ENCODE measurements around the gene TAS1R1. TPM values are rescaled to one million over a fixed set of nuclear protein-coding genes. Genes with fewer than 3 reads are reported as not detected.

TAS1R1 gene
- total and polyA plus RNA-seq, 2 experiments from 2014 or later = 0.19 TPM; not detected in 1

DNA sequence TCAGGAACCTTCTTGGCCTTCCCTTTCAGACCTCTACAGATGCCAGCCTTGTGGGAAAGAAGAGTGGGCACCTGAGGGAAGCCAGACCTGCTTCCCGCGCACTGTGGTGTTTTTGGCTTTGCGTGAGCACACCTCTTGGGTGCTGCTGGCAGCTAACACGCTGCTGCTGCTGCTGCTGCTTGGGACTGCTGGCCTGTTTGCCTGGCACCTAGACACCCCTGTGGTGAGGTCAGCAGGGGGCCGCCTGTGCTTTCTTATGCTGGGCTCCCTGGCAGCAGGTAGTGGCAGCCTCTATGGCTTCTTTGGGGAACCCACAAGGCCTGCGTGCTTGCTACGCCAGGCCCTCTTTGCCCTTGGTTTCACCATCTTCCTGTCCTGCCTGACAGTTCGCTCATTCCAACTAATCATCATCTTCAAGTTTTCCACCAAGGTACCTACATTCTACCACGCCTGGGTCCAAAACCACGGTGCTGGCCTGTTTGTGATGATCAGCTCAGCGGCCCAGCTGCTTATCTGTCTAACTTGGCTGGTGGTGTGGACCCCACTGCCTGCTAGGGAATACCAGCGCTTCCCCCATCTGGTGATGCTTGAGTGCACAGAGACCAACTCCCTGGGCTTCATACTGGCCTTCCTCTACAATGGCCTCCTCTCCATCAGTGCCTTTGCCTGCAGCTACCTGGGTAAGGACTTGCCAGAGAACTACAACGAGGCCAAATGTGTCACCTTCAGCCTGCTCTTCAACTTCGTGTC, 23.7 kb downstream of the TAS1R1 start:
- TF ChIP-seq EZH2 (IDR thresholded peaks at IDR 0.05; ENCODE audit: low read depth, unreplicated experiment) = no peak
- peak overlapping the region; percentile 95 for H3K4me3 Mint-ChIP-seq
- no peaks in the 10 kb centered on the region; the same call in 1 of the 2 replicates for H3F3A ChIP-seq (replicated peaks; ENCODE audit: low read depth)
- H3K9me2 ChIP-seq (ENCODE audit: insufficient read depth) = no peaks in the 10 kb centered on the region
- no peak for ATAC-seq
- H3K27me3 ChIP-seq (ENCODE audit: insufficient read depth) = no peaks in the 10 kb centered on the region
- peak overlapping the region; percentile 99 for H2AFZ ChIP-seq
- H3K79me2 ChIP-seq (replicated peaks; ENCODE audit: insufficient read depth) = peaks cover 14% of the 10 kb centered on the region
- peak overlapping the region; percentile 95 for H3K4me3 ChIP-seq
- H3K4me2 ChIP-seq = peak overlapping the region; percentile 95
- H3K36me3 ChIP-seq (ENCODE audit: insufficient read depth) = no peaks in the 10 kb centered on the region
- H3K4me1 ChIP-seq (ENCODE audit: insufficient read depth) = peaks cover 13% of the 10 kb centered on the region; the same call in 1 of the 2 replicates
- no peaks in the 10 kb centered on the region for H3K9me3 Mint-ChIP-seq
- H4K20me1 ChIP-seq (replicated peaks; ENCODE audit: insufficient read depth) = no peaks in the 10 kb centered on the region; the same call in 1 of the 2 replicates
- peaks cover 2% of the 10 kb centered on the region for H3K27me3 Mint-ChIP-seq (ENCODE audit: insufficient read depth, low read depth, poor library complexity)
- H3K27ac Mint-ChIP-seq = peak overlapping the region; percentile 95; the same call in 1 of the 2 replicates
- 0 out of 3 replicates have a peak, but pooled peaks cover 2% of the 10 kb centered on the region for H3K36me3 Mint-ChIP-seq (ENCODE audit: low read depth)
- peaks cover 14% of the 10 kb centered on the region for H3K4me1 Mint-ChIP-seq
- H3K27ac ChIP-seq (ENCODE audit: low read depth) = no peak overlapping the region
- no peak for DNase-seq (ENCODE audit: low spot score)

DNA sequence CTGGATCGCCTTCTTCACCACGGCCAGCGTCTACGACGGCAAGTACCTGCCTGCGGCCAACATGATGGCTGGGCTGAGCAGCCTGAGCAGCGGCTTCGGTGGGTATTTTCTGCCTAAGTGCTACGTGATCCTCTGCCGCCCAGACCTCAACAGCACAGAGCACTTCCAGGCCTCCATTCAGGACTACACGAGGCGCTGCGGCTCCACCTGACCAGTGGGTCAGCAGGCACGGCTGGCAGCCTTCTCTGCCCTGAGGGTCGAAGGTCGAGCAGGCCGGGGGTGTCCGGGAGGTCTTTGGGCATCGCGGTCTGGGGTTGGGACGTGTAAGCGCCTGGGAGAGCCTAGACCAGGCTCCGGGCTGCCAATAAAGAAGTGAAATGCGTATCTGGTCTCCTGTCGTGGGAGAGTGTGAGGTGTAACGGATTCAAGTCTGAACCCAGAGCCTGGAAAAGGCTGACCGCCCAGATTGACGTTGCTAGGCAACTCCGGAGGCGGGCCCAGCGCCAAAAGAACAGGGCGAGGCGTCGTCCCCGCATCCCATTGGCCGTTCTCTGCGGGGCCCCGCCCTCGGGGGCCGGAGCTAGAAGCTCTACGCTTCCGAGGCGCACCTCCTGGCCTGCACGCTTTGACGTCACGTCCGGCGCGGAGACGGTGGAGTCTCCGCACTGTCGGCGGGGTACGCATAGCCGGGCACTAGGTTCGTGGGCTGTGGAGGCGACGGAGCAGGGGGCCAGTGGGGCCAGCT, 24.4 kb downstream of the TAS1R1 start, which contains the start of gene ZBTB48:
Gene ZBTB48, plus strand, starts transcription at position 621 of the 745 bp plus-strand sequence. CDS start 616 bp downstream, outside the sequence.
- Histone ChIP-seq H3K9me2 (ENCODE audit: insufficient read depth) (no peaks in the 10 kb centered on the region), H3K4me3 (peak within 1 kb of the TSS; percentile 95), H4K20me1 (replicated peaks; ENCODE audit: insufficient read depth) (no peaks in the 10 kb centered on the region; the same call in 1 of the 2 replicates), H3K4me2 (peak within 1 kb of the TSS; percentile 97), H3K79me2 (replicated peaks; ENCODE audit: insufficient read depth) (peaks cover 15% of the 10 kb centered on the region), H2AFZ (peak within 1 kb of the TSS; percentile 99), H3K36me3 (ENCODE audit: insufficient read depth) (no peaks in the 10 kb centered on the region), H3K27ac (ENCODE audit: low read depth) (no peak within 1 kb of the TSS), H3F3A (replicated peaks; ENCODE audit: low read depth) (no peaks in the 10 kb centered on the region; the same call in 1 of the 2 replicates), H3K4me1 (ENCODE audit: insufficient read depth) (peaks cover 13% of the 10 kb centered on the region; the same call in 1 of the 2 replicates), H3K27me3 (ENCODE audit: insufficient read depth) (no peaks in the 10 kb centered on the region)
- DNase-seq (ENCODE audit: low spot score) = peak; percentile 99
- H3K27me3 Mint-ChIP-seq (ENCODE audit: insufficient read depth, low read depth, poor library complexity) = peaks cover 2% of the 10 kb centered on the region
- no peaks in the 10 kb centered on the region for H3K9me3 Mint-ChIP-seq
- H3K4me3 Mint-ChIP-seq = peak within 1 kb of the TSS; percentile 95
- H3K4me1 Mint-ChIP-seq = peaks cover 15% of the 10 kb centered on the region
- peak within 1 kb of the TSS; percentile 95 for H3K27ac Mint-ChIP-seq
- H3K36me3 Mint-ChIP-seq (ENCODE audit: low read depth) = 0 out of 3 replicates have a peak, but pooled peaks cover 2% of the 10 kb centered on the region
- ATAC-seq = peak; percentile 94
- TF ChIP-seq POLR2AphosphoS5 (IDR thresholded peaks at IDR 0.05; ENCODE audit: low read depth) = peak; percentile 99
- TF ChIP-seq, protein P1, sequence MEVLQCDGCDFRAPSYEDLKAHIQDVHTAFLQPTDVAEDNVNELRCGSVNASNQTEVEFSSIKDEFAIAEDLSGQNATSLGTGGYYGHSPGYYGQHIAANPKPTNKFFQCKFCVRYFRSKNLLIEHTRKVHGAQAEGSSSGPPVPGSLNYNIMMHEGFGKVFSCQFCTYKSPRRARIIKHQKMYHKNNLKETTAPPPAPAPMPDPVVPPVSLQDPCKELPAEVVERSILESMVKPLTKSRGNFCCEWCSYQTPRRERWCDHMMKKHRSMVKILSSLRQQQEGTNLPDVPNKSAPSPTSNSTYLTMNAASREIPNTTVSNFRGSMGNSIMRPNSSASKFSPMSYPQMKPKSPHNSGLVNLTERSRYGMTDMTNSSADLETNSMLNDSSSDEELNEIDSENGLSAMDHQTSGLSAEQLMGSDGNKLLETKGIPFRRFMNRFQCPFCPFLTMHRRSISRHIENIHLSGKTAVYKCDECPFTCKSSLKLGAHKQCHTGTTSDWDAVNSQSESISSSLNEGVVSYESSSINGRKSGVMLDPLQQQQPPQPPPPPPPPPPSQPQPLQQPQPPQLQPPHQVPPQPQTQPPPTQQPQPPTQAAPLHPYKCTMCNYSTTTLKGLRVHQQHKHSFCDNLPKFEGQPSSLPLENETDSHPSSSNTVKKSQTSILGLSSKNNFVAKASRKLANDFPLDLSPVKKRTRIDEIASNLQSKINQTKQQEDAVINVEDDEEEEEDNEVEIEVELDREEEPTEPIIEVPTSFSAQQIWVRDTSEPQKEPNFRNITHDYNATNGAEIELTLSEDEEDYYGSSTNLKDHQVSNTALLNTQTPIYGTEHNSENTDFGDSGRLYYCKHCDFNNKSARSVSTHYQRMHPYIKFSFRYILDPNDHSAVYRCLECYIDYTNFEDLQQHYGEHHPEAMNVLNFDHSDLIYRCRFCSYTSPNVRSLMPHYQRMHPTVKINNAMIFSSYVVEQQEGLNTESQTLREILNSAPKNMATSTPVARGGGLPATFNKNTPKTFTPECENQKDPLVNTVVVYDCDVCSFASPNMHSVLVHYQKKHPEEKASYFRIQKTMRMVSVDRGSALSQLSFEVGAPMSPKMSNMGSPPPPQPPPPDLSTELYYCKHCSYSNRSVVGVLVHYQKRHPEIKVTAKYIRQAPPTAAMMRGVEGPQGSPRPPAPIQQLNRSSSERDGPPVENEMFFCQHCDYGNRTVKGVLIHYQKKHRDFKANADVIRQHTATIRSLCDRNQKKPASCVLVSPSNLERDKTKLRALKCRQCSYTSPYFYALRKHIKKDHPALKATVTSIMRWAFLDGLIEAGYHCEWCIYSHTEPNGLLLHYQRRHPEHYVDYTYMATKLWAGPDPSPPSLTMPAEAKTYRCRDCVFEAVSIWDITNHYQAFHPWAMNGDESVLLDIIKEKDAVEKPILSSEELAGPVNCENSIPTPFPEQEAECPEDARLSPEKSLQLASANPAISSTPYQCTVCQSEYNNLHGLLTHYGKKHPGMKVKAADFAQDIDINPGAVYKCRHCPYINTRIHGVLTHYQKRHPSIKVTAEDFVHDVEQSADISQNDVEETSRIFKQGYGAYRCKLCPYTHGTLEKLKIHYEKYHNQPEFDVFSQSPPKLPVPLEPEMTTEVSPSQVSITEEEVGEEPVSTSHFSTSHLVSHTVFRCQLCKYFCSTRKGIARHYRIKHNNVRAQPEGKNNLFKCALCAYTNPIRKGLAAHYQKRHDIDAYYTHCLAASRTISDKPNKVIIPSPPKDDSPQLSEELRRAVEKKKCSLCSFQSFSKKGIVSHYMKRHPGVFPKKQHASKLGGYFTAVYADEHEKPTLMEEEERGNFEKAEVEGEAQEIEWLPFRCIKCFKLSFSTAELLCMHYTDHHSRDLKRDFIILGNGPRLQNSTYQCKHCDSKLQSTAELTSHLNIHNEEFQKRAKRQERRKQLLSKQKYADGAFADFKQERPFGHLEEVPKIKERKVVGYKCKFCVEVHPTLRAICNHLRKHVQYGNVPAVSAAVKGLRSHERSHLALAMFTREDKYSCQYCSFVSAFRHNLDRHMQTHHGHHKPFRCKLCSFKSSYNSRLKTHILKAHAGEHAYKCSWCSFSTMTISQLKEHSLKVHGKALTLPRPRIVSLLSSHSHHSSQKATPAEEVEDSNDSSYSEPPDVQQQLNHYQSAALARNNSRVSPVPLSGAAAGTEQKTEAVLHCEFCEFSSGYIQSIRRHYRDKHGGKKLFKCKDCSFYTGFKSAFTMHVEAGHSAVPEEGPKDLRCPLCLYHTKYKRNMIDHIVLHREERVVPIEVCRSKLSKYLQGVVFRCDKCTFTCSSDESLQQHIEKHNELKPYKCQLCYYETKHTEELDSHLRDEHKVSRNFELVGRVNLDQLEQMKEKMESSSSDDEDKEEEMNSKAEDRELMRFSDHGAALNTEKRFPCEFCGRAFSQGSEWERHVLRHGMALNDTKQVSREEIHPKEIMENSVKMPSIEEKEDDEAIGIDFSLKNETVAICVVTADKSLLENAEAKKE (CRISPR knock-in tag; IDR thresholded peaks at IDR 0.05) = no peak
- peak; percentile 93 for TF ChIP-seq CREB1 (CRISPR knock-in tag; IDR thresholded peaks at IDR 0.05; ENCODE audit: low read depth)
- TF ChIP-seq ZNF114 (CRISPR knock-in tag; IDR thresholded peaks at IDR 0.05) = no peak
- TF ChIP-seq, protein P2, sequence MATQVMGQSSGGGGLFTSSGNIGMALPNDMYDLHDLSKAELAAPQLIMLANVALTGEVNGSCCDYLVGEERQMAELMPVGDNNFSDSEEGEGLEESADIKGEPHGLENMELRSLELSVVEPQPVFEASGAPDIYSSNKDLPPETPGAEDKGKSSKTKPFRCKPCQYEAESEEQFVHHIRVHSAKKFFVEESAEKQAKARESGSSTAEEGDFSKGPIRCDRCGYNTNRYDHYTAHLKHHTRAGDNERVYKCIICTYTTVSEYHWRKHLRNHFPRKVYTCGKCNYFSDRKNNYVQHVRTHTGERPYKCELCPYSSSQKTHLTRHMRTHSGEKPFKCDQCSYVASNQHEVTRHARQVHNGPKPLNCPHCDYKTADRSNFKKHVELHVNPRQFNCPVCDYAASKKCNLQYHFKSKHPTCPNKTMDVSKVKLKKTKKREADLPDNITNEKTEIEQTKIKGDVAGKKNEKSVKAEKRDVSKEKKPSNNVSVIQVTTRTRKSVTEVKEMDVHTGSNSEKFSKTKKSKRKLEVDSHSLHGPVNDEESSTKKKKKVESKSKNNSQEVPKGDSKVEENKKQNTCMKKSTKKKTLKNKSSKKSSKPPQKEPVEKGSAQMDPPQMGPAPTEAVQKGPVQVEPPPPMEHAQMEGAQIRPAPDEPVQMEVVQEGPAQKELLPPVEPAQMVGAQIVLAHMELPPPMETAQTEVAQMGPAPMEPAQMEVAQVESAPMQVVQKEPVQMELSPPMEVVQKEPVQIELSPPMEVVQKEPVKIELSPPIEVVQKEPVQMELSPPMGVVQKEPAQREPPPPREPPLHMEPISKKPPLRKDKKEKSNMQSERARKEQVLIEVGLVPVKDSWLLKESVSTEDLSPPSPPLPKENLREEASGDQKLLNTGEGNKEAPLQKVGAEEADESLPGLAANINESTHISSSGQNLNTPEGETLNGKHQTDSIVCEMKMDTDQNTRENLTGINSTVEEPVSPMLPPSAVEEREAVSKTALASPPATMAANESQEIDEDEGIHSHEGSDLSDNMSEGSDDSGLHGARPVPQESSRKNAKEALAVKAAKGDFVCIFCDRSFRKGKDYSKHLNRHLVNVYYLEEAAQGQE (IDR thresholded peaks at IDR 0.05; ENCODE audit: unreplicated experiment) = no peak
- TF ChIP-seq, protein P3, sequence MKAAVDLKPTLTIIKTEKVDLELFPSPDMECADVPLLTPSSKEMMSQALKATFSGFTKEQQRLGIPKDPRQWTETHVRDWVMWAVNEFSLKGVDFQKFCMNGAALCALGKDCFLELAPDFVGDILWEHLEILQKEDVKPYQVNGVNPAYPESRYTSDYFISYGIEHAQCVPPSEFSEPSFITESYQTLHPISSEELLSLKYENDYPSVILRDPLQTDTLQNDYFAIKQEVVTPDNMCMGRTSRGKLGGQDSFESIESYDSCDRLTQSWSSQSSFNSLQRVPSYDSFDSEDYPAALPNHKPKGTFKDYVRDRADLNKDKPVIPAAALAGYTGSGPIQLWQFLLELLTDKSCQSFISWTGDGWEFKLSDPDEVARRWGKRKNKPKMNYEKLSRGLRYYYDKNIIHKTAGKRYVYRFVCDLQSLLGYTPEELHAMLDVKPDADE (IDR thresholded peaks at IDR 0.05) = 0 out of 2 replicates have a peak, but pooled peaks have one; percentile 23
- TF ChIP-seq NANOG (IDR thresholded peaks at IDR 0.05; ENCODE audit: borderline replicate concordance) = no peak
